HS-27A (cell line): Measurements from ENCODE around the gene PPDPF.
A peak's percentile ranks its signal among the peaks of the same experiment; 100 is the strongest.

ENCODE experiments used
- DNase-seq: peaks from one replicate; pipeline ENCODE4 v3.0.0-alpha.2; 2012; ENCODE audit warnings: low read depth, missing footprints

The PPDPF gene

GRCh38 chr20:63538204-63539091, 17.9 kb downstream of the PPDPF start:
- peak; percentile 38 for DNase-seq

- DNase-seq = no peak
These were observed 18.5 kb downstream of the PPDPF start for GRCh38 chr20:63539092-63539430.

- DNase-seq = no peak
These were observed 19.1 kb downstream of the PPDPF start for GRCh38 chr20:63539441-63540370.

- DNase-seq = no peak
These were observed 20.0 kb downstream of the PPDPF start for GRCh38 chr20:63540417-63541186.

GRCh38 chr20:63541371-63541770, 20.8 kb downstream of the PPDPF start:
- no peak for DNase-seq

- DNase-seq = no peak
These were observed 21.5 kb downstream of the PPDPF start for GRCh38 chr20:63542031-63542559.

GRCh38 chr20:63542696-63543095, 22.1 kb downstream of the PPDPF start:
- DNase-seq = no peak

- DNase-seq = no peak
These were observed 22.6 kb downstream of the PPDPF start for GRCh38 chr20:63543131-63543530.

GRCh38 chr20:63543733-63544132, 23.2 kb downstream of the PPDPF start:
- DNase-seq = no peak

- DNase-seq = no peak
These were observed 23.8 kb downstream of the PPDPF start for GRCh38 chr20:63544241-63544957.

- DNase-seq = no peak
These were observed 24.5 kb downstream of the PPDPF start for GRCh38 chr20:63544958-63545516.

- DNase-seq = no peak
These were observed 25.2 kb downstream of the PPDPF start for GRCh38 chr20:63545814-63546213.

GRCh38 chr20:63546256-63546955, 25.8 kb downstream of the PPDPF start:
- DNase-seq = no peak

GRCh38 chr20:63546956-63547724, 26.6 kb downstream of the PPDPF start:
- no peak for DNase-seq

GRCh38 chr20:63547725-63548480, 27.3 kb downstream of the PPDPF start, which contains the start of gene SRMS:
SRMS (minus strand) TSS chr20:63547749; CDS start chr20:63547463, 286 bp downstream.
- no peak for DNase-seq

- DNase-seq = no peak
These were observed 28.0 kb downstream of the PPDPF start for GRCh38 chr20:63548542-63548941.

- no peak for DNase-seq
These were observed 28.5 kb downstream of the PPDPF start for GRCh38 chr20:63549019-63549418.

- no peak for DNase-seq
These were observed 29.2 kb downstream of the PPDPF start for GRCh38 chr20:63549679-63550282.
